SU-DHL-6 (cell line): ENCODE data around the gene MAPK6.

Source experiments
- H2AFZ ChIP-seq: fragments of 200-600 bp; sonication (generic); 2 replicates; pipeline ENCODE4 v1.6.1; 2014; ENCODE audit warnings: low read depth, mild to moderate bottlenecking, moderate library complexity, mixed read lengths, antibody characterized with exemption, low read length; ENCODE audit not compliant: severe bottlenecking
- H3F3A ChIP-seq: fragments of 200-600 bp; shearing (Covaris generic); 2 replicates; pipeline ENCODE4 v1.6.0; 2016; ENCODE audit warnings: antibody characterized with exemption, mild to moderate bottlenecking; ENCODE audit not compliant: insufficient read depth
- H3K27ac ChIP-seq: fragments of 200-600 bp; sonication (generic); 2 replicates; pipeline ENCODE4 v1.5.1; 2016; ENCODE audit warnings: low read depth, mild to moderate bottlenecking, low read length, moderate library complexity, mixed read lengths
- H3K27me3 ChIP-seq: fragments of 200-600 bp; sonication (generic), shearing (Covaris generic); 2 replicates; pipeline ENCODE4 v1.6.0; 2014; ENCODE audit warnings: mild to moderate bottlenecking, low read length
- H3K36me3 ChIP-seq: fragments of 200-600 bp; sonication (generic); 2 replicates; pipeline ENCODE4 v1.6.1; 2014; ENCODE audit warnings: mild to moderate bottlenecking, low read length, mixed read lengths
- H3K4me2 ChIP-seq: fragments of 300-600, 200-600 bp; shearing (Covaris generic), sonication (generic); 2 replicates; pipeline ENCODE4 v1.6.0; 2014; ENCODE audit warnings: low read length, low read depth, mild to moderate bottlenecking; ENCODE audit not compliant: poor library complexity, severe bottlenecking
- H3K4me3 ChIP-seq: fragments of 200-600 bp; sonication (generic); 2 replicates; pipeline ENCODE4 v1.5.1; 2014; ENCODE audit warnings: antibody characterized with exemption, low read length, mild to moderate bottlenecking, mixed read lengths; ENCODE audit not compliant: insufficient read depth, poor library complexity, severe bottlenecking
- H3K79me2 ChIP-seq: fragments of 200-600 bp; sonication (generic); 2 replicates; pipeline ENCODE4 v1.6.1; 2014; ENCODE audit warnings: mild to moderate bottlenecking, low read length, moderate library complexity; ENCODE audit not compliant: insufficient read depth
- H3K9ac ChIP-seq: fragments of 200-600 bp; sonication (generic); 2 replicates; pipeline ENCODE4 v1.7.0; 2014; ENCODE audit warnings: mild to moderate bottlenecking, low read length
- H3K9me2 ChIP-seq: fragments of 200-600 bp; sonication (generic); replicated peaks from 2 replicates; pipeline ENCODE4 v1.6.1; 2014; ENCODE audit warnings: low read length; ENCODE audit not compliant: insufficient read depth
- H3K9me3 ChIP-seq: fragments of 200-600 bp; sonication (generic); 2 replicates; pipeline ENCODE4 v1.6.1; 2014; ENCODE audit warnings: low read length, mixed read lengths; ENCODE audit not compliant: insufficient read depth
- H4K20me1 ChIP-seq: fragments of 200-600 bp; sonication (generic); 2 replicates; pipeline ENCODE4 v1.6.1; 2014; ENCODE audit warnings: low read depth, mild to moderate bottlenecking, antibody characterized with exemption, low read length, moderate library complexity, mixed read lengths
- CTCF ChIP-seq: fragments of 200-600 bp; sonication (generic); IDR thresholded peaks from one replicate; pipeline ENCODE4 v1.5.1; 2017; ENCODE audit warnings: antibody characterized with exemption, mild to moderate bottlenecking, low read length, moderate library complexity; ENCODE audit not compliant: insufficient read depth, poor library complexity, severe bottlenecking
- EZH2phosphoT487 ChIP-seq: fragments of 200-600 bp; sonication (generic), shearing (Covaris generic); conservative IDR thresholded peaks from 2 replicates; pipeline ENCODE4 v1.6.1; 2018; ENCODE audit warnings: mild to moderate bottlenecking, antibody characterized with exemption, low read length, moderate library complexity, mixed read lengths

The MAPK6 gene

GRCh38 chr15:52111517-52112202 is 92.6 kb downstream of the MAPK6 start:
- H3K9me3 ChIP-seq, result no peaks in the 10 kb centered on the region
- no peaks in the 10 kb centered on the region for H3K27me3 ChIP-seq
- no peak overlapping the region for H3K27ac ChIP-seq
- no peak overlapping the region for H3K4me2 ChIP-seq
- H3K4me3 ChIP-seq, result no peak overlapping the region
- H3K36me3 ChIP-seq, result no peaks in the 10 kb centered on the region
- no peaks in the 10 kb centered on the region for H4K20me1 ChIP-seq
- no peak overlapping the region for H2AFZ ChIP-seq
- H3K9ac ChIP-seq, result no peak overlapping the region
- TF ChIP-seq EZH2phosphoT487, result no peak
- TF ChIP-seq CTCF, result no peak
- H3F3A ChIP-seq, result no peaks in the 10 kb centered on the region
- H3K79me2 ChIP-seq, result no peaks in the 10 kb centered on the region
- no peaks in the 10 kb centered on the region for H3K9me2 ChIP-seq

DNA sequence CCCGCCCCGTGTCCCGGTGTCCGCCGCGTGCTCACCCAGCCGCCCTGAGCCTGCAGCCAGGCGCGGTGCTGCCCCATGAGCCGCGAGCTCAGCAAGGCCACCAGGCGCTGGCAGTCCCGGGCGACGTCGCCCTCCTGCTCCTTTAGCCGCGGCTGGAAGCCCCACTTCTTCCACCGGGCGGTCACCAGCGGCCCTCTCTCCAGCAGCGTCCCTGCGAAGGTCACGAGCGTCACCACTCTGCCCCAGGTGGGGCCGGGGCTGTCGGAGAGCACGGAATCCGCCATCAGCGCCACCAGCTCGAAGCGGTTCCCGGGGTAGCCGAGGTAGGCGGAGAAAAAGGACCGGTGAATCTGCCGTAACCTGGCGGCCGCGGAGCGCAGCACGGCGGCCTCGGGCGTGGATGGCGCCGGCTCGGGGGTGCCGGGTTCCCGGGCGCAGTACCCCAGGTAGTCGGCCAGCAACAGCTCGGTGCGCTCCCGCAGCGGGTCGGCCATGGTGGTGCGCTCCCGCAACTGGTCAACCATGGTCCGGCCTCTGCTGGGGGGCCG is 93.3 kb downstream of the MAPK6 start:
- no peak overlapping the region for H2AFZ ChIP-seq
- no peak overlapping the region for H3K4me2 ChIP-seq

DNA sequence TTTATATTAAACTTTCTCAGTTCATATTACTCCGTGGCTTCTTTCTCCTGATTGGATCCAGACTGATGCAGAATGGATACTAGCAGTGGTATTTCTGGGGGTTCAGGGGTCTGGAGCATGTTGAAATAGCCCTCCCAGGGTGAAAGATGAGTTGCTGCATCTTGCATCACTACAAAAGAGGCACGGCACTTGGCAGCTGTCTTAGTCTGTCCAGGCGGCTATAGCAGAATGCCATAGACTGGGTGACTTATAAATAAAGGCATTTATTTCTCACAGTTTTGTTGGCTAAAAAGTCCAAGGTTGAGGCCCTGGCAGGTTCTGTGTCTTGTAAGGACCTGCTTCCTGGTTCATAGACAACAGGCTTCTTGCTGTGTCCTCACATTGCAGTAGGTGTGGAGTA is 94.2 kb downstream of the MAPK6 start:
- Histone ChIP-seq H3K4me3 (no peak overlapping the region), H3K27ac (no peak overlapping the region)
- TF ChIP-seq EZH2phosphoT487 (no peak), CTCF (no peak)

More for the DNA sequence above, 93.3 kb downstream of the MAPK6 start:
- H3K36me3 ChIP-seq, result no peaks in the 10 kb centered on the region
- H3K27ac ChIP-seq, result no peak overlapping the region
- H3K9me3 ChIP-seq, result no peaks in the 10 kb centered on the region
- no peak overlapping the region for H3K9ac ChIP-seq
- H3K79me2 ChIP-seq, result no peaks in the 10 kb centered on the region
- TF ChIP-seq CTCF, result no peak
- no peak overlapping the region for H3K4me3 ChIP-seq
- H4K20me1 ChIP-seq, result no peaks in the 10 kb centered on the region
- H3K27me3 ChIP-seq, result no peaks in the 10 kb centered on the region
- no peaks in the 10 kb centered on the region for H3F3A ChIP-seq
- no peaks in the 10 kb centered on the region for H3K9me2 ChIP-seq

More for the DNA sequence above, 94.2 kb downstream of the MAPK6 start:
- Histone ChIP-seq H3K79me2 (no peaks in the 10 kb centered on the region), H3K36me3 (no peaks in the 10 kb centered on the region), H3F3A (no peaks in the 10 kb centered on the region), H3K9me2 (no peaks in the 10 kb centered on the region), H3K27me3 (no peaks in the 10 kb centered on the region), H3K9ac (no peak overlapping the region), H3K4me2 (no peak overlapping the region), H4K20me1 (no peaks in the 10 kb centered on the region), H2AFZ (no peak overlapping the region), H3K9me3 (no peaks in the 10 kb centered on the region)
